OCI-M2 (cell line): ENCODE results near the gene PRSS53.
A peak's percentile ranks its signal among the peaks of the same experiment; 100 is the strongest.

Source experiments
- DNase-seq: peaks from one replicate; lab custom pipeline; 2025; ENCODE audit not compliant: unreplicated experiment; lab: John Stamatoyannopoulos, UW

Gene PRSS53

DNA sequence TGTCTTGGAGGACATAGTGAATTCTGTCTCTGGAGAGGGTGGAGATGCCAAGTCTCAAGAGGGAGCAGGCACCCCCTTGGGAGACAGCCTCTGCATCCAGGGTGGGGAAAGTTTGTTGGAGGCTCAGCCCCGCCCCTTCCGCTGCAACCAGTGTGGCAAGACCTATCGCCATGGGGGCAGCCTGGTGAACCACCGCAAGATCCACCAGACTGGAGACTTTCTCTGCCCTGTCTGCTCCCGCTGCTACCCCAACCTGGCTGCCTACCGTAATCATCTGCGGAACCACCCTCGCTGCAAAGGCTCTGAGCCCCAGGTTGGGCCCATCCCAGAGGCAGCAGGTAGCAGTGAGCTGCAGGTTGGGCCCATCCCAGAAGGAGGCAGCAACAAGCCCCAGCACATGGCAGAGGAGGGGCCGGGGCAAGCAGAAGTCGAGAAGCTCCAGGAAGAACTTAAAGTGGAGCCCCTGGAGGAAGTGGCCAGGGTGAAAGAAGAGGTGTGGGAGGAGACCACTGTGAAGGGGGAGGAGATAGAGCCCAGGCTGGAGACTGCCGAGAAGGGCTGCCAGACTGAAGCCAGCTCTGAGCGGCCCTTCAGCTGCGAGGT is 9.3 kb downstream of the PRSS53 start:
- no peak for DNase-seq

DNA sequence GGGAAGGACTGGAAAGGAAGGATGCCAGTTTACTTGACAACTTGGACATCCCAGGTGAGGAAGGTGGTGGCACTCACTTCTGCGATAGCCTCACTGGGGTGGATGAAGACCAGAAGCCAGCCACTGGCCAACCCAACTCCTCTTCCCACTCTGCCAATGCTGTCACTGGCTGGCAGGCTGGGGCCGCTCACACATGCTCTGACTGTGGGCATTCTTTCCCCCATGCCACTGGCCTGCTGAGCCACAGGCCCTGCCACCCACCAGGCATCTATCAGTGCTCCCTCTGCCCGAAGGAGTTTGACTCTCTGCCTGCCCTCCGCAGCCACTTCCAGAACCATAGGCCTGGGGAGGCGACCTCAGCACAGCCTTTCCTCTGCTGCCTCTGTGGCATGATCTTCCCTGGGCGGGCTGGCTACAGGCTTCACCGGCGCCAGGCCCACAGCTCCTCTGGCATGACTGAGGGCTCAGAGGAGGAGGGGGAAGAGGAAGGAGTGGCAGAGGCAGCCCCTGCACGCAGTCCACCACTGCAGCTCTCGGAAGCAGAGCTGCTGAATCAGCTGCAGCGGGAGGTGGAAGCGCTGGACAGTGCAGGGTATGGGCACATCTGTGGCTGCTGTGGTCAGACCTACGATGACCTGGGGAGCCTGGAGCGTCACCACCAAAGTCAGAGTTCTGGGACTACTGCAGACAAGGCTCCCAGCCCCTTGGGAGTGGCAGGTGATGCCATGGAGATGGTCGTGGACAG is 10.0 kb downstream of the PRSS53 start:
- DNase-seq, result no peak

DNA sequence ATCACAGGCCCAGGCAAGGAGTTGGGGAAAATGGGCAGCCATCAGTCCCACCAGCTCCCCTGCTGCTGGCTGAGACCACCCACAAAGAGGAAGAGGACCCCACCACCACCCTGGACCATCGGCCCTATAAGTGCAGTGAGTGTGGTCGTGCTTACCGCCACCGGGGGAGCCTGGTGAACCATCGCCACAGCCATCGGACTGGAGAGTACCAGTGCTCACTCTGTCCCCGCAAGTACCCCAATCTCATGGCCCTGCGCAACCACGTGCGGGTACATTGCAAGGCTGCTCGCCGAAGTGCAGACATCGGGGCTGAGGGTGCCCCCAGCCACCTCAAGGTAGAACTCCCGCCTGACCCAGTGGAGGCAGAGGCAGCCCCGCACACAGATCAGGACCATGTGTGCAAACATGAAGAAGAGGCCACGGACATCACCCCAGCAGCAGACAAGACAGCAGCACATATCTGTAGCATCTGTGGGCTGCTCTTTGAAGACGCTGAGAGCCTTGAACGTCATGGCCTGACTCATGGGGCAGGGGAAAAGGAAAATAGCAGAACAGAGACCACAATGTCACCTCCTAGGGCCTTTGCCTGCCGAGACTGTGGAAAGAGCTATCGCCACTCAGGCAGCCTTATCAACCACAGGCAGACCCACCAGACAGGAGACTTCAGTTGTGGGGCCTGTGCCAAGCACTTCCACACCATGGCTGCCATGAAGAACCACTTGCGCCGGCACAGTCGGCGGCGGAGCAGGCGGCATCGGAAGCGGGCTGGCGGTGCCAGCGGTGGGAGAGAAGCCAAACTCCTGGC is 10.9 kb downstream of the PRSS53 start:
- DNase-seq, result no peak

DNA sequence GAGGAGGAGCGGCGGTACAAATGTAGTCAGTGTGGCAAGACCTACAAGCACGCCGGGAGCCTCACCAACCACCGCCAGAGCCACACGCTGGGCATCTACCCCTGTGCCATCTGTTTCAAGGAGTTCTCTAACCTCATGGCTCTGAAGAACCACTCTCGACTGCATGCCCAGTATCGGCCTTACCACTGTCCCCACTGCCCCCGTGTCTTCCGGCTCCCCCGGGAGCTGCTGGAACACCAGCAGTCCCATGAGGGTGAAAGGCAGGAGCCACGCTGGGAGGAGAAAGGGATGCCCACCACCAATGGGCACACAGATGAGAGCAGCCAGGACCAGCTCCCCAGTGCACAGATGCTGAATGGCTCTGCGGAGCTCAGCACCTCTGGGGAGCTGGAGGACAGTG is 11.7 kb downstream of the PRSS53 start:
- no peak for DNase-seq

DNA sequence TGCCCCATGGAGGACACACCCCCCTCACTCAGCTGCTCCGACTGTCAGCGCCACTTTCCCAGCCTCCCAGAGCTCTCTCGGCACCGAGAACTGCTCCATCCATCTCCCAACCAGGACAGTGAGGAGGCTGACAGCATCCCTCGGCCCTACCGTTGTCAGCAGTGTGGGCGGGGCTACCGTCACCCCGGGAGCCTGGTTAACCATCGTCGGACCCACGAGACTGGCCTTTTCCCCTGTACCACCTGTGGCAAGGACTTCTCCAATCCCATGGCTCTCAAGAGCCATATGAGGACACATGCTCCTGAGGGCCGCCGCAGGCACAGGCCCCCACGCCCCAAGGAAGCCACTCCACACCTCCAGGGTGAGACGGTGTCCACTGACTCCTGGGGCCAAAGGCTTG is 12.4 kb downstream of the PRSS53 start:
- DNase-seq, result no peak

DNA sequence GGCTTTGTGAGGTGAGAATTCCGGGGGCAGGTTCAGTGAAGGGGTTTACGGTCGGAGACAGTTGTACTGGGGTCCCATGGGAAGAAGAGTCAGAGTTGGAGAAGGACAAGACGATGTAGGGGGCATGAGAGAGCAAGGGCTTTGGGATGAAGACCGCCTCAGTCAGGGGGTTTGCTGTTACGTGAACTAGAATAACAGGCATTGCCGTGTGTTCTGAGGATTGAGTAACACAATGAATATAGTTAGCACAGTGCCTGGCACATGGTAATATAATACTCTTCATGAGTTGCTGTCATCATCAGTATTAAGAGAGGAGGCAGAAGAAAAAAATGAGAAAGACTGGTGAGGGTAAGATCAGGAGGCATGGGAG is 13.9 kb downstream of the PRSS53 start:
- no peak for DNase-seq

DNA sequence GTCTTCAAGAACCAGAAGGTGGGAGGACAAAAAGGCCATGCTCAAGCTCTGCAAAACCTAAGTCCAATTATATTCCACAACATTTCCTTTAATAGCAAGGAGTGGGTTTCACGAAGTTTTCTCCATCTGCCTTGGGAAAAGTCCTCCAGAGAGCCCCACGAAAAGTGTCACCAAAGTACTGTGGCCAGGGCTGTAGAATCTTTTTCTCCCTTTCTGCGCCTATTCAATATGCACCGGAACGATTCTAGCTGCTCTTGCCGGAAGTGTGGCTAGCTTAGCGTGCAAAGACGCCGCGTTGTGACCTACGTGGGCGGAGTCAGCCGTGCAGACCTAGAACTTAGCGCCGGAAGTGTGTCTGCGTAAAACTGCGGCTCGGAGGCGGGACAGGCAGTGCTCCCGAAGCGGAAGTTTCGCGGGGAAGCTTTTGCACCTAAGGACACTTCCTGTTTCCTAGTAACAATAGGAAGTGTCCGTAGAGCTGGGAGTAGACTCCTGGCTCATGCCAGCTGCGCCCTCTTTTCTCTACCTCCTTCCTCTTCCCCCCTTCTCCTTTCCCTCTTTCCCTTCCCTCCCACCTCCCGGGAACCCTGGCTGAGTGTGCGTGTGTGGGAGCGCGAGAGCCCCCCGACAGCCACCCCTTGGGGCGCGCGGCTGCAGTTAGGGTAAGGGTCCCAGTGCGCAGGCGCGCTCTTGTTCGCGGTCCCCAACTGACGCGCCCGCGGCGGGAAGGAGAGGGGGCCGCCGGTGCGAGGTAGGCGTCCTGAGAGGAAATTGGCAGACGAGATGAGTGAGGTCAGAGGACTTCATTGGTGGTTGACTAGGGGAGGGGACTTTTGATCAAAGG is 14.6 kb downstream of the PRSS53 start, which contains the start of the genes ZNF646 and ZNF668:
Gene ZNF646, plus strand, starts transcription at position 453 of the 844 bp plus-strand sequence. CDS start 1,903 bp downstream, outside the sequence.
Gene ZNF668, minus strand, starts transcription at position 271 of the 844 bp plus-strand sequence. CDS start 9,781 bp downstream, outside the sequence.
- peak; percentile 75 for DNase-seq

DNA sequence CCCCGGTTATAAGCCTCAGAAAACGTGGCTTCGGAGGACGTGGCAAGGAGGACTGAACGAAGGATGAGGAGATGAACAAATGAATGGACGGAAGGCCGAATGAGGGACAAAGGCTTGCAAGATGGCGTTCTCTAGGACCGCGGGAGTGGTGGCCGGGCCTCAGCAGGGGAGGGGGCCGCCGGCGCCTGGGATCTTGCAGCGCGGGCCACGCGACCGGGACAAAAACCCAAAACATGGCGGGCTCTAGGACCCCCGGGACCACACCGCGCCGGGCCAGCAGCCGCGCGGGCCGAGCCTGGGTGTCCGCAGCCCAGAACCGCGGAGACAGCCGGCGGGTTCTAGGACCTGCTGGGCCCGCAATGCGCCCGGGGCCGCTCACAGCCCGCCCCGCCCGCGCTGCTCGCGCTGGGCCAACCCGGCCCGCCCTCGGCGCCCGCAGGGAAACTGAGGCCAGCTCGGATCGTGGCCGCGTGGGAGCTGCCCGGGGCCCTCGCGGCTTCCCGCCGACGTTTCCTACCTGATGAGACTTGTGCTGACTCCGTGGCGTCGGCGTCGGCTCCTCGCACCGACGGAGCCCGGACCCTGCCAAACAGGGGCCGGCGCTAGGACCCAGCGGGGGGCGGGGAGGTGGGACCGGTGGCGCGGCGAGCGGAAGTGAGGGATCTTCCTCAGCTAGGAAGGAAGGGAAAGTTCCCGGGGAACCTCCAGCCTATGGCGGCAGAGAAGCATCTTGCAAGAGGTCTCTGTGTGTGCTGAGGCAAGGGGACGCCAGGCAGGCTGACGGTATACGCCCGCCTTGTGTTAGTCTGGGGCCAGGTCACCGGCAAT is 15.4 kb downstream of the PRSS53 start:
- peak; percentile 75 for DNase-seq

DNA sequence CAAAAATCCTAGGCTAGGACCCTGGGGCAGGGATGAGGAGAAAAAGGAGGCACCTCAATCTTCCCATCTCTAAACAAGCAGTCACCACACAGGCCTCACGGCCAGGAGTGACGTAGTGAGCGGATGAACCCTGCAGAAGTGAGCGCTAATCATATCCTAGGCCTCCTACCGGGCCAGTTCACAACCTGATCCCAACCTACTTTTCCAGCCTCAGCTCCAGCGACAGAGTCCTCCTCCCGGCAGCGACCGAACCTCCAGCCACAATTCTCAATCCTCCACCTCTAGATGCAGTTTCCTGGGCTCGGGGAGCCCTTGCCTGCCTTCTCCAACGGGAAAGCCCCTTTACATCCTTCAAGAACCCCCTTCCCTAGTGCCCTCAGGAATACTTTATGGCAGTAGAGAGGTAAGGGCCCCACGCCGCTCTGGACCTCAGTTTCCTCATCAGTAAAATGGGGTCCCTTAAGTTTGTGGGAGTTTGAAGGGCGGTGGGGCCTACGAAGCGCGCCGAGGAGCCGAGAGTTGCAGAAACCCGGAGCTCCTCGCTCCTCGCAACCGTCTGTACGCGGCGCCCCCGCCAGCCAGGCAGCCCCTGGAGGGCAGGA is 16.1 kb downstream of the PRSS53 start:
- no peak for DNase-seq

DNA sequence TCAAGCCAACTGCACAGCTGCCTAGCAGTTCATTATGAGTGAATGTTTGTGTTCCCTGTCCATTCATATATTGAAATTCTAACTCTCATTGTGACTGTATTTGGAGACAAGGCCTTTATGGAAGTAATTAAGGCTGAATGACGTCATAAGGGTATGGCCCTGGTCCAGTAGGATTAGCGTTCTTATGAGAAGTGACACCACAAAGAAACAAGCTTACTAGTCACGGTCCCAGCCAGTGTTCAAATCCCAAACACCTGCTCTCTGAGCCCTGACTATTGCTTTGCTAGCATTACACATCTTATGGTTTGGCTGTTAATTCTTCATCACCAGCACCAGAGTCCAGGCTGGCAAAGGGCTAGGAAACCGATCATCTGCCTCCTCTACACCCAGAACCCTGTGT is 16.9 kb downstream of the PRSS53 start:
- DNase-seq, result no peak

DNA sequence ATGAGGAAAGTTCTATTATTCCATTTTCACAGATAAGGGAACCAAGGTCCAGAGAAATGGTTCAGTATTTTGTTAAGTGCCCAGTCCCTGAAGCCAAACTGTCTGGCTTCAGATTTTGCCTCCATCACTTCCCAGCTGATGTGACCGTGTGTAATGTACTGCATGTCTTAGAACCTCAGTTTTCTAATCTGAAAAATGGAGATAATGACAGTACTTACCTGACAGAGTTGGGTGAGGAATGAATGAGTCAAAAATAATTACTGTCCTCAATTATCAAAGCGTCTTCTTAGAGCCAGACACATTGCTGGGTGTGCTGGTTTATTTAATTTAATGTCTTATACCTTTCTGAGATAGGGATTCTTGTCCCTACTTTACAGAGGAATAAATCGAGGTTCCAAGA is 21.4 kb downstream of the PRSS53 start:
- DNase-seq, result no peak

DNA sequence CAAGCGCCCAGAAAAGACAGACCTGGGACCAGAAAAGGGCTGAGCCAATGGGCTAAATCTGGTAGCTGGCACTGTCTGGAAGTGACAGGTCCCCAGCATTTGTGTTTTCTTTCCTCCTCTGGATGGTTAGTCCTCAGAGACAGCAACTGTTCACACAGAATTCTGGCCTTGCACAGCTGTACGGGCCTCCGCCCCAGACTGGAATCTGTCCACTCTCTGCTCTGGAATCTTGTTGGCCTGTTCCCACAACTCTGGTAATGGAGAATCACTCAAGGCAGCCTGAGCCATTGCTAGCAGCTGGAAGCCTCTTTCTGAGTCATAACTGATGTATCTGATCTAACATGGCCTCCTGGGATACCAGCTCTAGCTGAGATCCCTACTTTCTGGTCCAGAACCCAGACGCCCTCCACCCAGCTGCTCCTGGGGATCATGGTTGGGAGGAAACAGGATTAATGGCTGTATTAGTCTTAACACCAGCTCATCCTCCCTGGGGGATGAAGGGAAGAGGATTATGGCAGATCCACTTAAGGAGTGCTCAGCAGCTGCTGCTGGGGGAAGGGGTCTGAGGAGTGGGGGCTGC is 23.8 kb downstream of the PRSS53 start:
- DNase-seq, result no peak

DNA sequence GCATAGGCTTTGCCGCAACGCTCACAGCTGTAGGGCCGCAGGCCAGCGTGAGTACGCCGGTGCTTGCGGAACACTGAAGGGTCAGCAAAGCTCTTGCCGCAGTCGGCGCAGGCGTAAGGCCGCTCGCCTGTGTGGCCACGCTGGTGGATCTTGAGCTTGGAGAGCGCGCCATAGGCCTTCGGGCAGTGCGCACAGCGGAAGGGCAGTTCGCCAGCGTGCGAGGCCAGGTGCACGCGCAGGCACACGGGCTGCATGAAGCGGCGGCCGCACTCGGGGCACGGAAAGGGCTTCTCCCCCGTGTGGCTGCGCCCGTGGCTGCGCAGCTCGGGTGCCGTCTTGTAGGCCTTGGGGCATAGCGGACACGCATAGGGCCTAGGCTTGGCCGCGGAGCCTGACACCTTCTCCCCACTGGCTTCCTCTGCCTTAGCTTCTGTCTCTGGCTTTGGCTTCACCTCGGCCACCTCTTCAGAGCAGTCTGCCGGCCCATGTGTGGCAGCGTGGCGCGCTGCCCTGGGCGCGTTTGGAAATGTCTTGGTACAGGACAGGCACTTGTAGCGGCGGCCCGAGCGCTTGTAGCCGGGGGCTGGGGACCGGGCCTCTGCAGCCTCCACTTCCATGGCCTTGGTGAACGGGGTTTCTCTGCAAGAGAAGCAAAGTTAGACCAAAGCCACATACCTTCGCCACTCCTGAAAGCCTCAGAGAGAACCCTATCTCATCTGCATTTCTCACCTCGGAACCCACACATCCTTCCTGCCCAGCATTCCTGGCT is 24.7 kb downstream of the PRSS53 start:
- DNase-seq, result no peak

DNA sequence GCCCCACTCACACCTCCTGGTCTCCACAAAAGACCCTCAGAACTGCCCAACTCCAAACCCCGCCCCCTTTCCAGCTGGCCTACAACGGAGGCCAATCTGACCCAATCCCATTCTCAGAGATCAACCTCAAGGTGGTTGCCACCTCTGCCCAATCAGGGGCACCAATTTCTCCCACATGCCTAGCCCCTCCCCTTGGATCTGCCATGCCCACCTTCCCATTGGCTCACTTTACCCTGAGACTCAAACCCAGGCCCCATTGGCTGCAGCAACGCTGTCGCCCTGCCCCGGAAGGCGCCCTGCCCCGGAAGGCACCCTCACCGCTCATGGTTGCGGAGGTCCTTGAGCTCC is 25.3 kb downstream of the PRSS53 start:
- no peak for DNase-seq

DNA sequence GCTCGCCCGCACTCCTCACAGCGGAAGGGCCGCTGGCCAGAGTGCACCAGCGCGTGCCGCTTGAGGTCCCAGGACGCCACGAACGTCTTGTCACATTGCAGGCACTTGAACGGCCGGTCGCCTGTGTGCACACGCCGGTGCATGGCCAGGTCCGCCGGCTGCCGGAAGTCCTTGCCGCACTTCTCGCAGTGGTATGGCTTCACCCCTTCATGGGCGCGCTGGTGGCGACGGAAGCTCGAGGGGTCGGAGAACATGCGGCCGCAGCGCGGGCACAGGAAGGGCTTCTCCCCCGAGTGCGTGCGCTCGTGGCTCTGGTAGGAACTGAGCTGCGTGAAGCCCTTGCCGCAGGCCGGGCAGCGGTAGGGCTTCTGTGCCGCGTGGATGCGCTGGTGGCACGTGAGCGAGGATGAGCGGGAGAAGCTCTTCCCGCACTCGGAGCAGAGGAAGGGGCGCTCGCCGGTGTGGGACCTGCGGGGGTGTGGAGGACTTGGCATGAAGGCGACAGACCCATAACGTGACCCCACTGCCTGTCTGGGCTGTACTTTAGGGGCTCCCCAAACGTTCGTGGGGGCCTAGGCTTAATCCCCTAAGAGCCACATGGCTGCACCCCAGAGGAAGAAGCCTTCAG is 26.8 kb downstream of the PRSS53 start:
- DNase-seq, result no peak

DNA sequence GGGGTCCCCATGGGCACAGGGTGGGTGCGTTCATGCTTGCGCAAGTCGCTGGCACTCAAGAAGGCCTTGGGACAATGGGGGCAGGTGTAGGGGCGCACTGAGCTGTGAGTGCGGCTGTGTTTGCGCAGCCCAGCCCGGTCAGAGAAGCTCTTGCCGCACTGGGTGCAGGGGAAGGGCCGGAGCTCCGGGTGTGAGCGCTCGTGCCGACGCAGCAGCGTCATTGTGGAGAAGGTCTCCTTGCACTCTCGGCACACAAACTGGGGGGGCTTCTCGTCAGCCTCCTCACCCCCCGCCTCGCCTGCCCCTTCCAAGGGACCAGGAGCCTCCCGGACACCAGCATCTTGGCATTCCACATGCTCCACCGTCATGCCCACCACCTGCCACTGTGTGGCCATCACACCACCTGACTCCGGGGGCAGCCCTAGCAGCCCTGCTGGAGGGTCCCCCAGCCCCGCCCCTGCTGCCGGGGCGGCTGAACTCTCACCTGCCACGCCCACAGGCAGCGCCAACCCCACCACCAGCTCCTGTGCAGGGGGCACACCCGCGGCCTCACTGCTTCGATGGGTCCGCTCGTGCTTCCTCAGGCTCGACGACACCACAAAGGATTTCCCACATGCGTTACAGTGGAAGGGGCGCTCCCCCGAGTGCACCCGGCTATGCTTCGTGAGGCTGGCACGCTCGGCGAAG is 27.5 kb downstream of the PRSS53 start:
- DNase-seq, result no peak

DNA sequence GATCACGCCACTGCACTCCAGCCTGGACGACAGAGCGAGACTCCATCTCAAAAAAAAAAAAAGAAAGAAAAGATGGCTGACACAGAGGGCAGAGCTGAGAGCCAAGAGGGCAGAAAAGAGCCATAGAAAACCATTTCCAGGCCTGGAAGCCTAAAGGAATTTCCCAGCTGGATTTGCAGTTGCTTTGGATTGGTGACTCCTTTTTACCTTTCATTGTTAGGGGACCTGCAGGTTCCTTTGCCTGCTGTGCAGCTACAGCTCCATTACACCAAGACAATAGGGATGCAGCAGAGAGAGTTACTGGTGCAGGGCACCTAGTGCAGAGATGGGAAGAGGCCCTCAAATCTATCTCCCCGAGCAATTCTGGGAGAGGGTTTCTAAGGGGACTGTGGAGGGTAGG is 33.1 kb downstream of the PRSS53 start:
- no peak for DNase-seq

DNA sequence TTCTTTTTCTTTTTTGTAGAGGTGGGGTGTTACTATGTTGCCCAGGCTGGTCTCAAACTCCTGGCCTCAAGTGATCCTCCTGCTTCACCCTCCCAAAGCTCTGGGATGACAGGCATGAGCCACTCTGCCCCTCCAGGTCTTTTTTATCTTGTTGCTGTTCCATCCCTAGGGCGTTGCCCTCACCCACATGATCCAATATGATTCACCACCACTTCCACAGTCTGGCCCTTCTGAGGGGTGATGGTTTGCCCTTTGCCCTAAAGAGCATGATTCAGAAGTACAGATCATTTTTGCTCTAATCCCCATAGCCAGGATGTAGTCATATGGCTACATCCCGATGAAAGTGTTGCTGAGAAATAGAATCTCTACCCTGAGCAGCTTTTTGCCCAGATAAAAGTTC is 36.6 kb downstream of the PRSS53 start:
- no peak for DNase-seq
